ENCODE measurements around the gene TSPEAR.

The TSPEAR gene

GRCh38 chr21:44475266-44475845, 236.0 kb downstream of the TSPEAR start:
- DNase-seq (ENCODE audit: low read depth in 1 of 2, low spot score in 1 of 2) = no peak

- DNase-seq (ENCODE audit: low read depth in 1 of 2, low spot score in 1 of 2) = no peak
Observed at GRCh38 chr21:44473915-44474555, 237.3 kb downstream of the TSPEAR start.

- DNase-seq (ENCODE audit: low read depth in 1 of 2, low spot score in 1 of 2) = no peak
Observed at GRCh38 chr21:44471996-44472395, 239.4 kb downstream of the TSPEAR start.

- no peak for DNase-seq (ENCODE audit: low read depth in 1 of 2, low spot score in 1 of 2)
Observed at GRCh38 chr21:44471341-44471740, 240.0 kb downstream of the TSPEAR start.

- no peak for DNase-seq (ENCODE audit: low read depth in 1 of 2, low spot score in 1 of 2)
Observed at GRCh38 chr21:44467859-44468195, 243.5 kb downstream of the TSPEAR start.

- no peak for DNase-seq (ENCODE audit: low read depth in 1 of 2, low spot score in 1 of 2)
Observed at GRCh38 chr21:44466996-44467858, 244.1 kb downstream of the TSPEAR start.

GRCh38 chr21:44466351-44466954, 244.9 kb downstream of the TSPEAR start:
- no peak for DNase-seq (ENCODE audit: low read depth in 1 of 2, low spot score in 1 of 2)

- no peak for DNase-seq (ENCODE audit: low read depth in 1 of 2, low spot score in 1 of 2)
Observed at GRCh38 chr21:44464351-44464750, 247.0 kb downstream of the TSPEAR start.

GRCh38 chr21:44463724-44464123, 247.6 kb downstream of the TSPEAR start:
- no peak for DNase-seq (ENCODE audit: low read depth in 1 of 2, low spot score in 1 of 2)

GRCh38 chr21:44462834-44463200, 248.6 kb downstream of the TSPEAR start:
- DNase-seq (ENCODE audit: low read depth in 1 of 2, low spot score in 1 of 2) = no peak

- no peak for DNase-seq (ENCODE audit: low read depth in 1 of 2, low spot score in 1 of 2)
Observed at GRCh38 chr21:44462086-44462833, 249.1 kb downstream of the TSPEAR start.

GRCh38 chr21:44461464-44462001, 249.8 kb downstream of the TSPEAR start:
- no peak for DNase-seq (ENCODE audit: low read depth in 1 of 2, low spot score in 1 of 2)

GRCh38 chr21:44461005-44461404, 250.4 kb downstream of the TSPEAR start:
- DNase-seq (ENCODE audit: low read depth in 1 of 2, low spot score in 1 of 2) = no peak

- DNase-seq (ENCODE audit: low read depth in 1 of 2, low spot score in 1 of 2) = no peak
Observed at GRCh38 chr21:44460441-44460755, 251.0 kb downstream of the TSPEAR start.

GRCh38 chr21:44459712-44460440, 251.5 kb downstream of the TSPEAR start:
- no peak for DNase-seq (ENCODE audit: low read depth in 1 of 2, low spot score in 1 of 2)

- DNase-seq (ENCODE audit: low read depth in 1 of 2, low spot score in 1 of 2) = no peak
Observed at GRCh38 chr21:44458971-44459711, 252.2 kb downstream of the TSPEAR start.

GRCh38 chr21:44456915-44457736, 254.2 kb downstream of the TSPEAR start:
- no peak for DNase-seq (ENCODE audit: low read depth in 1 of 2, low spot score in 1 of 2)

GRCh38 chr21:44456214-44456914, 255.0 kb downstream of the TSPEAR start:
- no peak for DNase-seq (ENCODE audit: low read depth in 1 of 2, low spot score in 1 of 2)

All from activated T-helper 1 cell treated with anti-CD3 and anti-CD28 coated beads, Interleukin-2, amount 50 U/mL, for 16 hours (primary cell).